ENCODE data around the gene COG4.

The COG4 gene

GRCh38 chr16:70430667-70431536, 92.5 kb downstream of the COG4 start:
- no peak for DNase-seq
